Kidney (tissue), 14 donors: Measurements from ENCODE around the gene BARD1. TPM values are rescaled to one million over a fixed set of nuclear protein-coding genes. Genes with fewer than 3 reads are reported as not detected.
"Not testable (repeated sequence)": the region's sequence is repeated elsewhere in the genome, so short reads cannot be mapped to it uniquely, and the experiment has no call there.

ENCODE experiments used
- DNase-seq, 5 donors: peaks; one replicate each; pipeline ENCODE4 v3.0.0-alpha.2; 2013 to 2020
- FAIRE-seq: peaks from 2 replicates; lab custom pipeline; 2012; peaks lifted over from hg19 to GRCh38; lab: Jason Lieb, UNC
- H3K27ac ChIP-seq, 2 donors: one replicate each; pipeline ENCODE4 v1.7.0; 2013; ENCODE audit warnings: low read depth in 2 of 2, low read length in 2 of 2, inconsistent platforms in 1 of 2
- H3K27me3 ChIP-seq: one replicate; pipeline ENCODE4 v1.7.1; 2013; ENCODE audit warnings: low read length, inconsistent platforms; ENCODE audit not compliant: control insufficient read depth, insufficient read depth
- H3K36me3 ChIP-seq, 3 donors: one replicate each; pipeline versions ENCODE4 v1.7.0 to v1.7.1; 2013; ENCODE audit warnings: low read length in 3 of 3, control low read depth in 1 of 3, inconsistent platforms in 1 of 3; ENCODE audit not compliant: insufficient read depth in 3 of 3, control insufficient read depth in 2 of 3
- H3K4me1 ChIP-seq, 3 donors: one replicate each; pipeline versions ENCODE4 v1.7.0 to v1.7.1; 2013; ENCODE audit warnings: low read length in 3 of 3, inconsistent platforms in 1 of 3, low read depth in 1 of 3; ENCODE audit not compliant: control insufficient read depth in 2 of 3, insufficient read depth in 2 of 3
- H3K4me3 ChIP-seq, 3 donors: one replicate each; pipeline versions ENCODE4 v1.7.0 to v1.8.1; 2013; ENCODE audit warnings: low read length in 3 of 3, control low read depth in 1 of 3, inconsistent platforms in 1 of 3
- H3K9ac ChIP-seq, 3 donors: one replicate each; pipeline versions ENCODE4 v1.7.0 to v1.7.1; 2013; ENCODE audit warnings: low read length in 3 of 3, control low read depth in 1 of 3, inconsistent platforms in 1 of 3
- H3K9me3 ChIP-seq, 3 donors: one replicate each; pipeline versions ENCODE4 v1.7.0 to v1.7.1; 2013; ENCODE audit warnings: low read length in 3 of 3, control low read depth in 1 of 3, inconsistent platforms in 1 of 3; ENCODE audit not compliant: control insufficient read depth in 2 of 3, insufficient read depth in 1 of 3
- CTCF ChIP-seq: IDR thresholded peaks from 3 replicates; pipeline ENCODE4 v1.5.1; 2012; ENCODE audit warnings: mild to moderate bottlenecking, moderate library complexity, borderline replicate concordance; ENCODE audit not compliant: insufficient read depth; ENCODE audit errors: extremely low read depth
- intact Hi-C: fragments of 100-400 bp; cut with DNase I; formaldehyde crosslinking; loops from one replicate; pipeline ENCODE4 v1.11.1; 2022
- polyA plus RNA-seq: library from polyadenylated mRNA; stranded (reverse); fragments of 350-450 nt; fragmentation: Illumina TruSeq; extraction: RNeasy Lipid Tissue Mini Kit (QIAGEN cat#74804); gene quantifications from one replicate; pipeline ENCODE4 v1.2.3, GENCODE V29; 2014; ENCODE audit warnings: low read depth, low replicate concordance; ENCODE audit not compliant: insufficient read depth
- total RNA-seq: library from RNA; stranded (reverse); fragmentation: NEBNext Ultra II Directional; extraction: Animal tissue kit (Norgen Biotek cat#: 25700); gene quantifications from one replicate; pipeline ENCODE4 v1.2.1, GENCODE V29; 2021
- donor health status: control.
- donor health status: control.
- donor health status: control.
- donor health status: control.
- donor health status: control.
- donor health status: DM: yes; HTN: yes; CAD: no.
- donor health status: Normal renal cell carcinoma (clear cell type).

The BARD1 gene
- total and polyA plus RNA-seq, 2 donors from 2014 or later = 0.90 to 9.8 TPM

- no peak overlapping the region for H3K9ac ChIP-seq
- no peak for DNase-seq
- H3K4me3 ChIP-seq = no peak overlapping the region
- no peak for TF ChIP-seq CTCF
- no peaks in the 10 kb centered on the region for H3K9me3 ChIP-seq
- no peak for FAIRE-seq
- no peaks in the 10 kb centered on the region for H3K4me1 ChIP-seq
- no peaks in the 10 kb centered on the region for H3K27me3 ChIP-seq
- H3K27ac ChIP-seq = no peak overlapping the region
- intact Hi-C loops = no loop called here
- peaks cover 0 to 3% (median 0%) of the 10 kb centered on the region in 3 donors for H3K36me3 ChIP-seq
These were observed 8.4 kb downstream of the BARD1 start for GRCh38 chr2:214801068-214801467.

GRCh38 chr2:214800180-214800579, 9.3 kb downstream of the BARD1 start:
- H3K27me3 ChIP-seq = no peaks in the 10 kb centered on the region
- H3K4me3 ChIP-seq = no peak overlapping the region
- FAIRE-seq = no peak
- no peak overlapping the region for H3K27ac ChIP-seq
- no peak for DNase-seq
- no peak overlapping the region for H3K9ac ChIP-seq
- no peak for TF ChIP-seq CTCF
- no peaks in the 10 kb centered on the region for H3K9me3 ChIP-seq
- intact Hi-C loops = no loop called here
- peaks cover 0 to 3% (median 0%) of the 10 kb centered on the region in 3 donors for H3K36me3 ChIP-seq
- no peaks in the 10 kb centered on the region for H3K4me1 ChIP-seq

GRCh38 chr2:214796911-214797310, 12.6 kb downstream of the BARD1 start:
- Histone ChIP-seq H3K4me3 (no peak overlapping the region), H3K27me3 (no peaks in the 10 kb centered on the region), H3K9me3 (no peaks in the 10 kb centered on the region), H3K9ac (no peak overlapping the region), H3K27ac (no peak overlapping the region), H3K4me1 (no peaks in the 10 kb centered on the region), H3K36me3 (peaks cover 0 to 3% (median 0%) of the 10 kb centered on the region in 3 donors)
- FAIRE-seq (no peak), DNase-seq (no peak)
- intact Hi-C loops = no loop called here
- TF ChIP-seq CTCF = no peak

GRCh38 chr2:214783181-214783580, 26.3 kb downstream of the BARD1 start:
- FAIRE-seq, H3K9me3 ChIP-seq, H3K27me3 ChIP-seq, intact Hi-C loops, DNase-seq, H3K4me1 ChIP-seq, H3K27ac ChIP-seq, H3K4me3 ChIP-seq, H3K9ac ChIP-seq: not testable (repeated sequence)
- H3K36me3 ChIP-seq = peaks cover 0 to 11% (median 0%) of the 10 kb centered on the region in 3 donors
